Vagina (tissue), 2 donors: ENCODE measurements around the gene ARHGEF2. TPM values are rescaled to one million over a fixed set of nuclear protein-coding genes. Genes with fewer than 3 reads are reported as not detected.

Experiments used
- DNase-seq, 2 donors: peaks; one replicate each; pipeline ENCODE4 v3.0.0-alpha.2; 2017; ENCODE audit errors: extremely low spot score in 2 of 2
- H3K27ac ChIP-seq: fragments of 200-600 bp; sonication (generic); one replicate; pipeline ENCODE4 v1.5.1; 2019
- H3K27me3 ChIP-seq: fragments of 200-600 bp; sonication (generic); one replicate; pipeline ENCODE4 v1.5.1; 2019
- H3K36me3 ChIP-seq, 2 donors: fragments of 200-600 bp; sonication (generic); one replicate each; pipeline ENCODE4 v1.5.1; 2017 to 2019
- H3K4me1 ChIP-seq: fragments of 200-600 bp; sonication (generic); one replicate; pipeline ENCODE4 v1.5.1; 2019
- H3K4me3 ChIP-seq, 2 donors: fragments of 200-600 bp; sonication (generic); 1 replicate in 1 of 2; 2 replicates in 1 of 2; pipeline ENCODE4 v1.5.1; 2016 to 2019
- H3K9me3 ChIP-seq: fragments of 200-600 bp; sonication (generic); one replicate; pipeline ENCODE4 v1.5.1; 2019
- CTCF ChIP-seq, 3 experiments: fragments of 450-650 bp in 2 of 3; fragments of 200-600 bp in 1 of 3; sonication (generic) in 1 of 3; IDR thresholded peaks; one replicate each; pipeline ENCODE4 v1.5.1; 2017 to 2019; ENCODE audit warnings: antibody characterized with exemption in 3 of 3, mild to moderate bottlenecking in 2 of 3, moderate library complexity in 2 of 3
- POLR2A ChIP-seq, 2 donors: fragments of 450-650 bp; IDR thresholded peaks; one replicate each; pipeline ENCODE4 v1.6.1; 2017; ENCODE audit warnings: antibody characterized with exemption in 2 of 2, mild to moderate bottlenecking in 2 of 2, moderate library complexity in 2 of 2
- POLR2AphosphoS5 ChIP-seq, 2 donors: sonication (generic); formaldehyde crosslinking; IDR thresholded peaks; one replicate each; pipeline ENCODE4 v1.9.0; 2017; ENCODE audit warnings: antibody characterized with exemption in 2 of 2, mild to moderate bottlenecking in 2 of 2, low read depth in 1 of 2; ENCODE audit not compliant: insufficient read depth in 1 of 2
- intact Hi-C: fragments of 100-400 bp; cut with DNase I; formaldehyde crosslinking; loops from one replicate; pipeline ENCODE4 v1.15.1; 2023
- total RNA-seq: library from RNA; depleted of rRNA; stranded (reverse); fragments of >200 nt; gene quantifications from one replicate; pipeline ENCODE4 v1.2.3, GENCODE V29; 2016

The ARHGEF2 gene
- total RNA-seq, 1 donor from 2014 or later = 76.4 TPM

GRCh38 chr1:156021093-156021428 lies 42.7 kb upstream of the ARHGEF2 start:
- Histone ChIP-seq H3K4me1 (peaks cover 19% of the 10 kb centered on the region), H3K36me3 (peaks cover 0 to 30% of the 10 kb centered on the region in 2 donors), H3K27me3 (no peaks in the 10 kb centered on the region), H3K4me3 (peak overlapping the region; percentile 92 to 96), H3K27ac (peak overlapping the region; percentile 87), H3K9me3 (no peaks in the 10 kb centered on the region)
- intact Hi-C loops = no loop called here
- TF ChIP-seq POLR2A (IDR thresholded peaks at IDR 0.05) (no peak), POLR2AphosphoS5 (IDR thresholded peaks at IDR 0.05; ENCODE audit: insufficient read depth in 1 of 2, low read depth in 1 of 2) (no peak), CTCF (IDR thresholded peaks at IDR 0.05) (no peak)
- no peak for DNase-seq

- Histone ChIP-seq H3K36me3 (peaks cover 0 to 35% of the 10 kb centered on the region in 2 donors), H3K4me3 (peak within 1 kb of the TSS; percentile 92 to 96), H3K4me1 (peaks cover 19% of the 10 kb centered on the region), H3K27me3 (no peaks in the 10 kb centered on the region), H3K9me3 (no peaks in the 10 kb centered on the region), H3K27ac (peak within 1 kb of the TSS; percentile 87)
- intact Hi-C loops = no loop called here
- peak in 1 of 2 donors; percentile 91 for DNase-seq
- TF ChIP-seq POLR2AphosphoS5 (IDR thresholded peaks at IDR 0.05; ENCODE audit: insufficient read depth in 1 of 2, low read depth in 1 of 2) (peak; percentile 82 to 98), POLR2A (IDR thresholded peaks at IDR 0.05) (no peak)
Measured at GRCh38 chr1:156020293-156021092, 42.1 kb upstream of the ARHGEF2 start, which contains the start of gene SSR2. TSS of gene SSR2 (minus strand) at chr1:156020951. CDS start at chr1:156020167, 784 bp downstream.

- Histone ChIP-seq H3K27me3 (no peaks in the 10 kb centered on the region), H3K4me1 (peaks cover 19% of the 10 kb centered on the region), H3K36me3 (peaks cover 0 to 39% of the 10 kb centered on the region in 2 donors), H3K27ac (peak overlapping the region; percentile 87), H3K4me3 (peak overlapping the region; percentile 92 to 96), H3K9me3 (no peaks in the 10 kb centered on the region)
- TF ChIP-seq POLR2A (IDR thresholded peaks at IDR 0.05) (no peak), CTCF (IDR thresholded peaks at IDR 0.05) (no peak), POLR2AphosphoS5 (IDR thresholded peaks at IDR 0.05; ENCODE audit: insufficient read depth in 1 of 2, low read depth in 1 of 2) (no peak)
- DNase-seq = no peak
- intact Hi-C loops = no loop called here
Measured at GRCh38 chr1:156019946-156020292, 41.6 kb upstream of the ARHGEF2 start.

GRCh38 chr1:156014829-156015228 lies 36.5 kb upstream of the ARHGEF2 start:
- Histone ChIP-seq H3K27me3 (no peaks in the 10 kb centered on the region), H3K27ac (no peak overlapping the region), H3K9me3 (no peaks in the 10 kb centered on the region), H3K4me1 (peaks cover 10% of the 10 kb centered on the region), H3K36me3 (peaks cover 0 to 90% of the 10 kb centered on the region in 2 donors), H3K4me3 (no peak overlapping the region)
- no peak for DNase-seq
- intact Hi-C loops = no loop called here
- no peak for TF ChIP-seq POLR2A (IDR thresholded peaks at IDR 0.05)
- no peak for TF ChIP-seq CTCF (IDR thresholded peaks at IDR 0.05)
- no peak for TF ChIP-seq POLR2AphosphoS5 (IDR thresholded peaks at IDR 0.05; ENCODE audit: insufficient read depth in 1 of 2, low read depth in 1 of 2)

- Histone ChIP-seq H3K36me3 (peaks cover 0 to 83% of the 10 kb centered on the region in 2 donors), H3K27me3 (no peaks in the 10 kb centered on the region), H3K4me1 (no peaks in the 10 kb centered on the region), H3K9me3 (no peaks in the 10 kb centered on the region), H3K4me3 (no peak overlapping the region), H3K27ac (no peak overlapping the region)
- no peak for DNase-seq
- intact Hi-C loops = no loop called here
- TF ChIP-seq CTCF (IDR thresholded peaks at IDR 0.05) (no peak), POLR2AphosphoS5 (IDR thresholded peaks at IDR 0.05; ENCODE audit: insufficient read depth in 1 of 2, low read depth in 1 of 2) (no peak), POLR2A (IDR thresholded peaks at IDR 0.05) (no peak)
Measured at GRCh38 chr1:156012051-156012817, 33.9 kb upstream of the ARHGEF2 start.
